Uterus (tissue), 4 donors: Measurements from ENCODE around the gene KCNJ15. TPM values are rescaled to one million over a fixed set of nuclear protein-coding genes. Genes with fewer than 3 reads are reported as not detected.
"Not testable (repeated sequence)": the region's sequence is repeated elsewhere in the genome, so short reads cannot be mapped to it uniquely, and the experiment has no call there.

Experiments used
- DNase-seq, 2 donors: peaks; one replicate each; pipeline ENCODE4 v3.0.0-alpha.2; 2019 to 2020
- H3K27ac ChIP-seq, 2 donors: fragments of 200-600 bp; sonication (generic); 1 replicate in 1 of 2; 2 replicates in 1 of 2; pipeline ENCODE4 v1.5.1; 2016 to 2018
- H3K27me3 ChIP-seq, 2 donors: fragments of 200-600 bp; sonication (generic); one replicate each; pipeline ENCODE4 v1.5.1; 2018 to 2019; ENCODE audit warnings: control low read depth in 1 of 2
- H3K36me3 ChIP-seq, 2 donors: fragments of 200-600 bp; sonication (generic); one replicate each; pipeline ENCODE4 v1.5.1; 2019; ENCODE audit warnings: control low read depth in 1 of 2
- H3K4me1 ChIP-seq, 2 donors: fragments of 200-600 bp; sonication (generic); one replicate each; pipeline ENCODE4 v1.5.1; 2018 to 2019; ENCODE audit warnings: control low read depth in 1 of 2
- H3K4me3 ChIP-seq, 2 donors: fragments of 200-600 bp; sonication (generic); 1 replicate in 1 of 2; 2 replicates in 1 of 2; pipeline ENCODE4 v1.5.1; 2018 to 2019; ENCODE audit warnings: mild to moderate bottlenecking in 1 of 2
- H3K9me3 ChIP-seq, 2 donors: fragments of 200-600 bp; sonication (generic); one replicate each; pipeline ENCODE4 v1.5.1; 2019; ENCODE audit warnings: control low read depth in 1 of 2
- CTCF ChIP-seq, 4 experiments: fragments of 200-600 bp in 2 of 4; fragments of 450-650 bp in 2 of 4; sonication (generic) in 2 of 4; IDR thresholded peaks; one replicate each; pipeline ENCODE4 v1.5.1; 2016 to 2019; ENCODE audit warnings: antibody characterized with exemption in 4 of 4, mild to moderate bottlenecking in 2 of 4, moderate library complexity in 1 of 4
- POLR2A ChIP-seq, 2 donors: fragments of 450-650 bp; IDR thresholded peaks; one replicate each; pipeline ENCODE4 v1.6.1; 2016; ENCODE audit warnings: antibody characterized with exemption in 2 of 2, mild to moderate bottlenecking in 1 of 2, moderate library complexity in 1 of 2
- intact Hi-C: fragments of 100-400 bp; cut with DNase I; formaldehyde crosslinking; loops from one replicate; pipeline ENCODE4 v1.15.1; 2023; ENCODE audit warnings: low total_unique reads
- total RNA-seq, 4 donors: library from RNA; depleted of rRNA in 3 of 4; stranded (reverse); fragments of >200 nt in 3 of 4; gene quantifications; one replicate each; pipeline versions ENCODE4 v1.1.0 to v1.2.4, GENCODE V29; 2014 to 2023
- donor health status: DM: yes; HTN: yes; CAD: no.

KCNJ15 gene
- total RNA-seq, 4 donors from 2014 or later, result 0.21 to 1.1 (median 0.28) TPM

GRCh38 chr21:38244407-38244787, 12.4 kb upstream of the KCNJ15 start:
- H3K4me1 ChIP-seq, result no peaks in the 10 kb centered on the region
- intact Hi-C loops, result no loop called here

GRCh38 chr21:38244885-38245869, 11.6 kb upstream of the KCNJ15 start:
- intact Hi-C loops, result no loop called here
- H3K4me3 ChIP-seq, result no peak overlapping the region
- no peaks in the 10 kb centered on the region for H3K36me3 ChIP-seq
- no peak for TF ChIP-seq CTCF (IDR thresholded peaks at IDR 0.05)
- TF ChIP-seq POLR2A (IDR thresholded peaks at IDR 0.05), result no peak
- no peaks in the 10 kb centered on the region for H3K27me3 ChIP-seq
- no peaks in the 10 kb centered on the region for H3K9me3 ChIP-seq
- no peaks in the 10 kb centered on the region for H3K4me1 ChIP-seq
- DNase-seq, result no peak
- no peak overlapping the region for H3K27ac ChIP-seq

More at GRCh38 chr21:38244407-38244787, 12.4 kb upstream of the KCNJ15 start:
- no peak overlapping the region for H3K4me3 ChIP-seq
- no peaks in the 10 kb centered on the region for H3K27me3 ChIP-seq
- TF ChIP-seq POLR2A (IDR thresholded peaks at IDR 0.05), result no peak
- TF ChIP-seq CTCF (IDR thresholded peaks at IDR 0.05), result no peak
- H3K9me3 ChIP-seq, result no peaks in the 10 kb centered on the region
- no peak for DNase-seq
- H3K27ac ChIP-seq, result no peak overlapping the region
- H3K36me3 ChIP-seq, result no peaks in the 10 kb centered on the region

- Histone ChIP-seq H3K4me1 (no peaks in the 10 kb centered on the region), H3K27me3 (no peaks in the 10 kb centered on the region), H3K27ac (no peak overlapping the region), H3K36me3 (no peaks in the 10 kb centered on the region), H3K4me3 (no peak overlapping the region), H3K9me3 (no peaks in the 10 kb centered on the region)
- intact Hi-C loops, result no loop called here
- DNase-seq, result no peak
- no peak for TF ChIP-seq POLR2A (IDR thresholded peaks at IDR 0.05)
- no peak for TF ChIP-seq CTCF (IDR thresholded peaks at IDR 0.05)
Measured at GRCh38 chr21:38246511-38246910, 10.3 kb upstream of the KCNJ15 start.

GRCh38 chr21:38247054-38247453, 9.7 kb upstream of the KCNJ15 start:
- H3K4me1 ChIP-seq, H3K9me3 ChIP-seq, H3K4me3 ChIP-seq, H3K36me3 ChIP-seq, H3K27ac ChIP-seq, DNase-seq, H3K27me3 ChIP-seq, intact Hi-C loops: not testable (repeated sequence)

GRCh38 chr21:38247738-38248510, 8.9 kb upstream of the KCNJ15 start:
- intact Hi-C loops, result no loop called here
- H3K27me3 ChIP-seq, result no peaks in the 10 kb centered on the region
- H3K4me3 ChIP-seq, result no peak overlapping the region
- no peaks in the 10 kb centered on the region for H3K36me3 ChIP-seq
- H3K9me3 ChIP-seq, result no peaks in the 10 kb centered on the region
- H3K4me1 ChIP-seq, result no peaks in the 10 kb centered on the region
- no peak overlapping the region for H3K27ac ChIP-seq
- no peak for DNase-seq
- TF ChIP-seq POLR2A (IDR thresholded peaks at IDR 0.05) (no peak), CTCF (IDR thresholded peaks at IDR 0.05) (no peak)
